Upper lobe of right lung (tissue), 1 donor: ENCODE measurements around the gene VAV1. TPM values are rescaled to one million over a fixed set of nuclear protein-coding genes. Genes with fewer than 3 reads are reported as not detected.

Experiments
- ATAC-seq: fragments of 200-7000 bp; cut with Tn5 transposase; one replicate; pipeline ENCODE4 v1.9.1; 2020; ENCODE audit warnings: mild to moderate bottlenecking, moderate library complexity
- DNase-seq: peaks from one replicate; pipeline ENCODE4 v3.0.0-alpha.2; 2020
- H3K27ac ChIP-seq: fragments of 200-600 bp; one replicate; pipeline ENCODE4 v1.8.0; 2022
- H3K27me3 ChIP-seq: fragments of 200-600 bp; one replicate; pipeline ENCODE4 v1.8.0; 2022; ENCODE audit warnings: mild to moderate bottlenecking
- H3K36me3 ChIP-seq: fragments of 200-600 bp; one replicate; pipeline ENCODE4 v1.8.0; 2022
- H3K4me1 ChIP-seq: fragments of 200-600 bp; one replicate; pipeline ENCODE4 v1.8.0; 2022
- H3K4me3 ChIP-seq: fragments of 200-600 bp; one replicate; pipeline ENCODE4 v1.8.0; 2022; ENCODE audit warnings: mild to moderate bottlenecking
- H3K9me3 ChIP-seq: fragments of 200-600 bp; one replicate; pipeline ENCODE4 v1.8.0; 2022
- intact Hi-C: fragments of 100-400 bp; cut with DNase I; formaldehyde crosslinking; loops from one replicate; pipeline ENCODE4 v1.11.0; 2022
- total RNA-seq: library from RNA; stranded (reverse); fragmentation: NEBNext Ultra II Directional; extraction: Animal tissue kit (Norgen Biotek cat#: 25700); gene quantifications from one replicate; pipeline ENCODE4 v1.2.1, GENCODE V29; 2021
- TF ChIP-seq, protein P1 (sequence below): fragments of 200-600 bp; IDR thresholded peaks from one replicate; pipeline ENCODE4 v1.8.0; 2022; ENCODE audit warnings: antibody characterized with exemption
- donor health status: DM: no; HTN: yes; CAD: no; lungs with severe emphysema.

VAV1 gene
- total RNA-seq, 1 donor from 2014 or later: 31.6 TPM

DNA sequence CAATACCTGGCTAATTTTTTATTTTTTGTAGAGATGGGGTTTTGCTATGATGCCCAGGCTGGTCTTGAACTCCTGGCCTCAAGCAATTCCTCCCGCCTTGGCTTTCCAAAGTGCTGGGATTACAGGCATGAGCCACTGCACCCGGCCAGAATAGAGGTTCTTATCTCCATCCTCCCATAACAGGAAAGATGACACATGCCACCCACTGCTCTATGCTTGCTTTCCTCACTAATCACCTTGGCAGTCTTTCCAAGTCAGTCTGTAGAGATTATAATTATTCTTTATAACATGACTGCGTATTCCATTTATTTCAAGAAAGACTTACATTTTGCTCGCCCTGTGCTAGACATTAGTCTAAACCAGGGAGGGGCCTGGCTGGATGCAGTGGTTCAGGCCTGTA, 6.7 kb downstream of the VAV1 start:
- Histone ChIP-seq H3K36me3 (no peaks in the 10 kb centered on the region), H3K27me3 (no peaks in the 10 kb centered on the region), H3K4me3 (no peak overlapping the region), H3K4me1 (peaks cover 12% of the 10 kb centered on the region), H3K9me3 (no peaks in the 10 kb centered on the region), H3K27ac (no peak overlapping the region)
- DNase-seq (no peak), ATAC-seq (no peak)
- intact Hi-C loops: no loop called here
- TF ChIP-seq, protein P1, sequence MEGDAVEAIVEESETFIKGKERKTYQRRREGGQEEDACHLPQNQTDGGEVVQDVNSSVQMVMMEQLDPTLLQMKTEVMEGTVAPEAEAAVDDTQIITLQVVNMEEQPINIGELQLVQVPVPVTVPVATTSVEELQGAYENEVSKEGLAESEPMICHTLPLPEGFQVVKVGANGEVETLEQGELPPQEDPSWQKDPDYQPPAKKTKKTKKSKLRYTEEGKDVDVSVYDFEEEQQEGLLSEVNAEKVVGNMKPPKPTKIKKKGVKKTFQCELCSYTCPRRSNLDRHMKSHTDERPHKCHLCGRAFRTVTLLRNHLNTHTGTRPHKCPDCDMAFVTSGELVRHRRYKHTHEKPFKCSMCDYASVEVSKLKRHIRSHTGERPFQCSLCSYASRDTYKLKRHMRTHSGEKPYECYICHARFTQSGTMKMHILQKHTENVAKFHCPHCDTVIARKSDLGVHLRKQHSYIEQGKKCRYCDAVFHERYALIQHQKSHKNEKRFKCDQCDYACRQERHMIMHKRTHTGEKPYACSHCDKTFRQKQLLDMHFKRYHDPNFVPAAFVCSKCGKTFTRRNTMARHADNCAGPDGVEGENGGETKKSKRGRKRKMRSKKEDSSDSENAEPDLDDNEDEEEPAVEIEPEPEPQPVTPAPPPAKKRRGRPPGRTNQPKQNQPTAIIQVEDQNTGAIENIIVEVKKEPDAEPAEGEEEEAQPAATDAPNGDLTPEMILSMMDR: no peak

GRCh38 chr19:6787393-6787792, 14.9 kb downstream of the VAV1 start:
- DNase-seq (no peak), ATAC-seq (no peak)
- H3K4me1 ChIP-seq: no peaks in the 10 kb centered on the region
- no peak overlapping the region for H3K4me3 ChIP-seq
- TF ChIP-seq, protein P1: no peak
- intact Hi-C loops: no loop called here
- no peaks in the 10 kb centered on the region for H3K27me3 ChIP-seq
- no peaks in the 10 kb centered on the region for H3K9me3 ChIP-seq
- H3K27ac ChIP-seq: no peak overlapping the region
- H3K36me3 ChIP-seq: no peaks in the 10 kb centered on the region

- intact Hi-C loops: no loop called here
- H3K36me3 ChIP-seq: no peaks in the 10 kb centered on the region
- no peaks in the 10 kb centered on the region for H3K9me3 ChIP-seq
- H3K27ac ChIP-seq: no peak overlapping the region
- TF ChIP-seq, protein P1: no peak
- H3K4me1 ChIP-seq: no peaks in the 10 kb centered on the region
- no peak overlapping the region for H3K4me3 ChIP-seq
- no peak for ATAC-seq
- no peak for DNase-seq
- no peaks in the 10 kb centered on the region for H3K27me3 ChIP-seq
These were observed 16.4 kb downstream of the VAV1 start for GRCh38 chr19:6788896-6789295.

DNA sequence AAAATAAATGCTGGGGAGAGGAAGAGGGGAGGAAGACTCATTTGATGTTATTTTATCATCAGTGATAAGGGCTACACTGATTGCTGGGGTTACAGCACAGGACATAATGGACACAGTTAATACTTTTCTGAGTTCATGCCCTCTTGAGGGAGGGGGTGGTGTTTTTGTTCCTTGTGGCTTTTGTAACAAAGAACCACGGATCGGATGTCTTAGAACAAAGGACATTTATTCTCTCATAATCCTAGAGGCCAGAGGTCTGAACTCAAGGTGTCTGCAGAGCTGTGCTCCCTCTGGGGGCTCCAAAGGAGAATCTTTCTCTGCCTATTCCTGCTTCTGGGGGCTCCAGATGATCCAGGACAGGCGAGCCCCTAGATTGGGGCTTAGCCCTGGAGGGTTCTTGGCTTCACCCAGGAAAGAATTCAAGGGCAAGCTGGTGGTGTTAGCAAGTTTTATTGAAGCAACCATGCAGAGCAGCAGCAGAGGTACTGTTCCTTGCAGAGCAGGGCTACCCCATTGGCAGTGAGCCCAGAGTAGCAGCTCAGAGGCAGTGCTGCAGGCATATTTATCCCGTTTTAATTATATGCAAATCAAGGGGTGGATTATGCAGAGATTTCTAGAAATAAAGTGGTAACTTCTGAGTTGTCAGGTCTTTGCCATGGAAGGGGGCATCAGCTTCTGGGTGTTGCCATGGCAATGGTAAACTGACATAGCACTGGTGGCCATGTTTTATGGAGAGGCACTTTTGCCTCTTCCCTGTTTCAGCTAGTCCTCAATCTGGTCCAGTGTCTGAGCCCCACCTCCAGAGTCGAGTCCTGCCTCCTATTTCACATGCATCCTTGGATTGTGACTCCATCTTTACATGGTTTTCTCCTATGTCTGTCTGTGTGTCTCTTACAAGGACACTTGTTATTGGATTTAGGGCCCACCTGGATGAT, 18.0 kb downstream of the VAV1 start:
- intact Hi-C loops: no loop called here
- no peak for ATAC-seq

DNA sequence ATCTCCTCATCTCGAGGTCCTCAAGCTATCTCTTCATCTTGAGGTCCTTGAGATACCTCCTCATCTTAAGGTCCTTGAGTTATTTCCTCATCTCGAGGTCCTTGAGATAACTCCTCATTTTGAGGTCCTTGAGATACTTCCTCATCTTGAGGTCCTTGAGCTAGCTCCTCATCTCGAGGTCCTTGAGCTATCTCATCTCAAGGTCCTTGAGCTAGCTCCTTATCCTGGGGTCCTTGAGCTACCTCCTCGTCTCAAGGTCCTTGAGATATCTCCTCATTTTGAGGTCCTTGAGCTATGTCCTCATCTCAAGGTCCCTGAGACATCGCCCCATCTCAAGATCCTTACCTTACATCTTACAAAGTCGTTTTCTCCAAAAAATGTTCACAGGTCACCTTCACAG, 18.7 kb downstream of the VAV1 start:
- Histone ChIP-seq H3K36me3 (no peaks in the 10 kb centered on the region), H3K4me3 (no peak overlapping the region), H3K27ac (no peak overlapping the region), H3K27me3 (no peaks in the 10 kb centered on the region), H3K4me1 (no peaks in the 10 kb centered on the region), H3K9me3 (no peaks in the 10 kb centered on the region)
- TF ChIP-seq, protein P1: no peak
- intact Hi-C loops: no loop called here
- ATAC-seq (no peak), DNase-seq (no peak)

More for the DNA sequence above, 18.0 kb downstream of the VAV1 start:
- Histone ChIP-seq H3K4me1 (no peaks in the 10 kb centered on the region), H3K27ac (no peak overlapping the region), H3K27me3 (no peaks in the 10 kb centered on the region), H3K36me3 (no peaks in the 10 kb centered on the region), H3K9me3 (no peaks in the 10 kb centered on the region), H3K4me3 (no peak overlapping the region)
- DNase-seq: no peak
- TF ChIP-seq, protein P1: no peak
